HepG2 (cell line): Measurements from ENCODE around the gene KRTAP5-6. TPM values are rescaled to one million over a fixed set of nuclear protein-coding genes. Genes with fewer than 3 reads are reported as not detected.

ENCODE experiments used
- AHR ChIP-seq: IDR thresholded peaks from 2 replicates; pipeline ENCODE4 v1.6.1; 2018; ENCODE audit warnings: missing genetic modification reagents, missing compliant biosample characterization
- EHMT2 ChIP-seq: fragments of 200-600 bp; sonication (generic); IDR thresholded peaks from 2 replicates; pipeline ENCODE4 v1.7.0; 2017; ENCODE audit warnings: antibody characterized with exemption, low read depth, low read length, borderline replicate concordance
- ELF1 ChIP-seq: sonication (generic); formaldehyde crosslinking; IDR thresholded peaks from 2 replicates; pipeline ENCODE4 v1.4.0; 2020; ENCODE audit warnings: missing genetic modification reagents
- GABPA ChIP-seq, 2 experiments: IDR thresholded peaks; 2 replicates each; pipeline ENCODE4 v1.6.1; 2011 to 2016; ENCODE audit warnings: low read depth in 2 of 2, low read length in 1 of 2, missing biosample characterization in 1 of 2, missing genetic modification characterization in 1 of 2
- GATA4 ChIP-seq: sonication (generic); IDR thresholded peaks from 2 replicates; pipeline ENCODE4 v1.6.1; 2016; ENCODE audit warnings: antibody characterized with exemption, low read depth, borderline replicate concordance
- IKZF1 ChIP-seq: fragments of 450-650 bp; IDR thresholded peaks from 2 replicates; pipeline ENCODE4 v1.7.1; 2016
- MLXIP ChIP-seq: sonication (generic); formaldehyde crosslinking; IDR thresholded peaks from 2 replicates; pipeline ENCODE4 v1.9.0; 2021; ENCODE audit warnings: missing genetic modification reagents, borderline replicate concordance
- NCOR1 ChIP-seq: fragments of 200-600 bp; sonication (generic); IDR thresholded peaks from 2 replicates; pipeline ENCODE4 v1.7.0; 2017; ENCODE audit warnings: antibody characterized with exemption, low read length, borderline replicate concordance
- SIN3A ChIP-seq: IDR thresholded peaks from 2 replicates; pipeline ENCODE4 v1.6.1; 2011; ENCODE audit warnings: low read depth, mild to moderate bottlenecking, control low read depth, low read length, borderline replicate concordance
- ZKSCAN8 ChIP-seq: IDR thresholded peaks from 2 replicates; pipeline ENCODE4 v1.6.1; 2016; ENCODE audit warnings: borderline replicate concordance, missing genetic modification reagents, missing compliant biosample characterization
- ZMYM2 ChIP-seq: sonication (generic); formaldehyde crosslinking; IDR thresholded peaks from 2 replicates; pipeline ENCODE4 v1.8.0; 2022; ENCODE audit warnings: mild to moderate bottlenecking, missing genetic modification reagents
- ZNF205 ChIP-seq: IDR thresholded peaks from 2 replicates; pipeline ENCODE4 v1.6.1; 2018; ENCODE audit warnings: missing biosample characterization, missing genetic modification reagents
- ZNF747 ChIP-seq: sonication (generic); formaldehyde crosslinking; IDR thresholded peaks from 2 replicates; pipeline ENCODE4 v1.8.1; 2023; ENCODE audit warnings: missing genetic modification reagents, mild to moderate bottlenecking, borderline replicate concordance
- polyA plus RNA-seq, 8 experiments: library from polyadenylated mRNA; depleted of rRNA in 3 of 8; stranded (reverse) in 7 of 8; unstranded in 1 of 8; fragments of >200 nt; fragmentation: Illumina TruSeq in 4 of 8; extraction: Trizol in 4 of 8; gene quantifications; 2 replicates each; pipeline versions ENCODE4 v1.2.1 to v1.2.3, GENCODE V29; 2011 to 2016; ENCODE audit warnings: low read depth in 4 of 8, missing spikeins in 1 of 8, mixed read lengths in 1 of 8; ENCODE audit not compliant: insufficient read depth in 1 of 8
- total RNA-seq, 5 experiments: library from RNA; depleted of rRNA; stranded (reverse); fragments of >200 nt; fragmentation: Illumina TruSeq; extraction: Trizol; gene quantifications; 2 replicates each; pipeline ENCODE4 v1.2.3, GENCODE V29; 2016; ENCODE audit warnings: low read depth in 1 of 5
- TF ChIP-seq, protein P1 (sequence below): sonication (generic); formaldehyde crosslinking; IDR thresholded peaks from 2 replicates; pipeline ENCODE4 v1.5.1; 2020; ENCODE audit warnings: mild to moderate bottlenecking, missing genetic modification reagents
- TF ChIP-seq, protein P2 (sequence below): sonication (generic); formaldehyde crosslinking; IDR thresholded peaks from 2 replicates; pipeline ENCODE4 v1.4.0; 2020; ENCODE audit warnings: missing genetic modification reagents
- TF ChIP-seq, protein P3 (sequence below): sonication (generic); formaldehyde crosslinking; IDR thresholded peaks from 2 replicates; pipeline ENCODE4 v1.9.0; 2021; ENCODE audit warnings: missing genetic modification reagents, mild to moderate bottlenecking, borderline replicate concordance

Gene KRTAP5-6
- total and polyA plus RNA-seq, 2 of the 13 experiments (the other 11 are each of a cell fraction or from before 2014, with no cell fraction given) = not detected

DNA sequence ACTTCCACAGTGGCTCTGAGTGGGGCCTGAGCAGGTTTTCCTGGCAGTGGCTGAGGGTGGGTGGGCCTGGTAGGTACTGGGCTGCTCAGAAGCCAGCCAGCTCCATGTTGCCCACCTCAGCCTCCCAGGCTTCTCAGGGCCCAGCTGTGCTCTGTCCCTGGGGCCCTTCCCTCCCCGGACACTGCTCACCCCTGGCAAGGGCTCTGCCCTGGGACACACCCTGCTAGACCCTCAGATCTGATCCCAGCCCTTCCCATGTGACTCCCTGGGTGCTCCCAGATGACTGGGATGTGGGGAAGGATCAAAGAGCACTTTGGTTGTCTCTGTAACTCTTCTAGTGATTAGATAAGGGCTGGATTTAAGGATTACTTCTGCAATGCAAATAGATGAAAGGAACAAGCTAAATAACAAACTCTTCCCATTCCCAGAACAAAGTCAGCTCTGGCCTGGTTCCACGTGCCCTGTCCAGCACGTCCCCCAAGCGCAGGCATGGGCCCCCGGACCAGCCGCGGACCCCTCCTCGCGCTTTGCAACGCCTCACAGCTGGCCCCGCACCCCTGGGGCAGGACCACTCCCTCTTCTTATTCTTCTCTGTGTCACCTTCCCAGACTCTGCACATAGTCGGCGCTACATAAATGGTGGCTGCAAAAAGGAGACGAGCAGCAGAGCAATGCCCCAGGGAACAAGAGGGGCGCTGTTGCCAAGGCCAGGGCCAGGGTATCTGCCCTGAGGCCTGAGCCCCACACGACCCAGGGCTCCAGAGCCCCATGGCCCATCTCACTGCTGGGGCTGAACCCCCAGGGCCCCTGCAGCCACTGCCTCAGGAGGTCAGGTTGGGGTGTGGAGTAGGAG, 5.7 kb upstream of the KRTAP5-6 start (continued):
- TF ChIP-seq SIN3A = no peak
- TF ChIP-seq, protein P1, sequence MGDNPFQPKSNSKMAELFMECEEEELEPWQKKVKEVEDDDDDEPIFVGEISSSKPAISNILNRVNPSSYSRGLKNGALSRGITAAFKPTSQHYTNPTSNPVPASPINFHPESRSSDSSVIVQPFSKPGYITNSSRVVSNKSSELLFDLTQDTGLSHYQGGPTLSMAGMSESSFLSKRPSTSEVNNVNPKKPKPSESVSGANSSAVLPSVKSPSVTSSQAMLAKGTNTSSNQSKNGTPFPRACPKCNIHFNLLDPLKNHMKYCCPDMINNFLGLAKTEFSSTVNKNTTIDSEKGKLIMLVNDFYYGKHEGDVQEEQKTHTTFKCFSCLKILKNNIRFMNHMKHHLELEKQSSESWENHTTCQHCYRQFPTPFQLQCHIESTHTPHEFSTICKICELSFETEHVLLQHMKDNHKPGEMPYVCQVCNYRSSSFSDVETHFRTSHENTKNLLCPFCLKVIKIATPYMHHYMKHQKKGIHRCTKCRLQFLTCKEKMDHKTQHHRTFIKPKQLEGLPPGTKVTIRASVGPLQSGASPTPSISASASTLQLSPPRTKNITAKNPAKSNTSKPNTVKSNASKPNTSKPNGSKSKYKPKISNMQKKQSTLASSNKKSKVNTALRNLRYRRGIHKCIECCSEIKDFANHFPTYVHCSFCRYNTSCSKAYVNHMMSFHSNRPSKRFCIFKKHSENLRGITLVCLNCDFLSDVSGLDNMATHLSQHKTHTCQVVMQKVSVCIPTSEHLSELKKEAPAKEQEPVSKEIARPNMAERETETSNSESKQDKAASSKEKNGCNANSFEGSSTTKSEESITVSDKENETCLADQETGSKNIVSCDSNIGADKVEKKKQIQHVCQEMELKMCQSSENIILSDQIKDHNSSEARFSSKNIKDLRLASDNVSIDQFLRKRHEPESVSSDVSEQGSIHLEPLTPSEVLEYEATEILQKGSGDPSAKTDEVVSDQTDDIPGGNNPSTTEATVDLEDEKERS = no peak
- TF ChIP-seq, protein P2, sequence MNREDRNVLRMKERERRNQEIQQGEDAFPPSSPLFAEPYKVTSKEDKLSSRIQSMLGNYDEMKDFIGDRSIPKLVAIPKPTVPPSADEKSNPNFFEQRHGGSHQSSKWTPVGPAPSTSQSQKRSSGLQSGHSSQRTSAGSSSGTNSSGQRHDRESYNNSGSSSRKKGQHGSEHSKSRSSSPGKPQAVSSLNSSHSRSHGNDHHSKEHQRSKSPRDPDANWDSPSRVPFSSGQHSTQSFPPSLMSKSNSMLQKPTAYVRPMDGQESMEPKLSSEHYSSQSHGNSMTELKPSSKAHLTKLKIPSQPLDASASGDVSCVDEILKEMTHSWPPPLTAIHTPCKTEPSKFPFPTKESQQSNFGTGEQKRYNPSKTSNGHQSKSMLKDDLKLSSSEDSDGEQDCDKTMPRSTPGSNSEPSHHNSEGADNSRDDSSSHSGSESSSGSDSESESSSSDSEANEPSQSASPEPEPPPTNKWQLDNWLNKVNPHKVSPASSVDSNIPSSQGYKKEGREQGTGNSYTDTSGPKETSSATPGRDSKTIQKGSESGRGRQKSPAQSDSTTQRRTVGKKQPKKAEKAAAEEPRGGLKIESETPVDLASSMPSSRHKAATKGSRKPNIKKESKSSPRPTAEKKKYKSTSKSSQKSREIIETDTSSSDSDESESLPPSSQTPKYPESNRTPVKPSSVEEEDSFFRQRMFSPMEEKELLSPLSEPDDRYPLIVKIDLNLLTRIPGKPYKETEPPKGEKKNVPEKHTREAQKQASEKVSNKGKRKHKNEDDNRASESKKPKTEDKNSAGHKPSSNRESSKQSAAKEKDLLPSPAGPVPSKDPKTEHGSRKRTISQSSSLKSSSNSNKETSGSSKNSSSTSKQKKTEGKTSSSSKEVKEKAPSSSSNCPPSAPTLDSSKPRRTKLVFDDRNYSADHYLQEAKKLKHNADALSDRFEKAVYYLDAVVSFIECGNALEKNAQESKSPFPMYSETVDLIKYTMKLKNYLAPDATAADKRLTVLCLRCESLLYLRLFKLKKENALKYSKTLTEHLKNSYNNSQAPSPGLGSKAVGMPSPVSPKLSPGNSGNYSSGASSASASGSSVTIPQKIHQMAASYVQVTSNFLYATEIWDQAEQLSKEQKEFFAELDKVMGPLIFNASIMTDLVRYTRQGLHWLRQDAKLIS (CRISPR knock-in tag) = peak; percentile 99
- TF ChIP-seq ZMYM2 (CRISPR knock-in tag) = peak; percentile 70; the same call in 1 of the 2 replicates
- TF ChIP-seq, protein P3, sequence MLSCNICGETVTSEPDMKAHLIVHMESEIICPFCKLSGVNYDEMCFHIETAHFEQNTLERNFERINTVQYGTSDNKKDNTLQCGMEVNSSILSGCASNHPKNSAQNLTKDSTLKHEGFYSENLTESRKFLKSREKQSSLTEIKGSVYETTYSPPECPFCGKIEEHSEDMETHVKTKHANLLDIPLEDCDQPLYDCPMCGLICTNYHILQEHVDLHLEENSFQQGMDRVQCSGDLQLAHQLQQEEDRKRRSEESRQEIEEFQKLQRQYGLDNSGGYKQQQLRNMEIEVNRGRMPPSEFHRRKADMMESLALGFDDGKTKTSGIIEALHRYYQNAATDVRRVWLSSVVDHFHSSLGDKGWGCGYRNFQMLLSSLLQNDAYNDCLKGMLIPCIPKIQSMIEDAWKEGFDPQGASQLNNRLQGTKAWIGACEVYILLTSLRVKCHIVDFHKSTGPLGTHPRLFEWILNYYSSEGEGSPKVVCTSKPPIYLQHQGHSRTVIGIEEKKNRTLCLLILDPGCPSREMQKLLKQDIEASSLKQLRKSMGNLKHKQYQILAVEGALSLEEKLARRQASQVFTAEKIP (CRISPR knock-in tag) = no peak
- peak; percentile 59; the same call in 1 of the 2 replicates for TF ChIP-seq ZNF747 (CRISPR knock-in tag)
- 0 out of 2 replicates have a peak, but pooled peaks have one; percentile 56 for TF ChIP-seq AHR (CRISPR knock-in tag)
- TF ChIP-seq ZKSCAN8 = peak; percentile 100
- no peak for TF ChIP-seq IKZF1
- no peak for TF ChIP-seq GABPA (IDR thresholded peaks at IDR 0.05; ENCODE audit: low read depth, low read length)
- TF ChIP-seq GABPA (CRISPR knock-in tag; IDR thresholded peaks at IDR 0.05; ENCODE audit: low read depth) = no peak
- TF ChIP-seq GATA4 = peak; percentile 100
- peak; percentile 97 for TF ChIP-seq MLXIP (CRISPR knock-in tag)
- peak; percentile 46 for TF ChIP-seq ELF1
- peak; percentile 96 for TF ChIP-seq NCOR1
- TF ChIP-seq EHMT2 = no peak; the same call in 1 of the 2 replicates
- TF ChIP-seq ZNF205 = peak; percentile 55; the same call in 1 of the 2 replicates
